Ovary (tissue), 3 donors: Measurements from ENCODE around the gene BMP3.

Experiments
- CTCF ChIP-seq, 3 donors: fragments of 450-650 bp in 2 of 3; fragments of 200-600 bp in 1 of 3; IDR thresholded peaks; one replicate each; pipeline versions ENCODE4 v1.5.1 to v1.8.0; 2016 to 2022; ENCODE audit warnings: antibody characterized with exemption in 3 of 3, mild to moderate bottlenecking in 1 of 3
- EP300 ChIP-seq: sonication (generic); formaldehyde crosslinking; IDR thresholded peaks from one replicate; pipeline ENCODE4 v1.6.1; 2017; ENCODE audit warnings: antibody characterized with exemption
- POLR2A ChIP-seq: fragments of 450-650 bp; IDR thresholded peaks from one replicate; pipeline ENCODE4 v1.6.1; 2017; ENCODE audit warnings: antibody characterized with exemption, mild to moderate bottlenecking, moderate library complexity
- donor health status: DM: no; HTN: no; CAD: no.

DNA sequence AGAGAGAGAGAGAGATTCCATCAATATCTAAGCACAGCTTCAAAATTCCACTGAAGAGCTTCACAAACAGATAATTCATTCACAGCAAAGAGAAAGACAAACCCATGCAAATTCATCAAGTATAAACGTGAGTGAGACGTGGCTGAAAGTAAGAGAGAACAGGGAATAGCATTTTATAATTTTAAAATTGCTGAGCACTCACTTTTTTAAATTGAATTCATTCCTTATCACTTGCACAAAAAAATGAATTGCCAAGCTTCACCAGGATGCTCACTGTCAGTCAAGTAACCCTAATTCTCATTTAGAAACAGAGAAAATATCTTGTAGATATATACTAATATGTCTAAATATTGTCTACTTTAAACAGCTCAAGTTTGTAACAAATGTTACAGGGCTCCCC lies 40.5 kb downstream of the BMP3 start:
- TF ChIP-seq CTCF (IDR thresholded peaks at IDR 0.05), result no peak
- TF ChIP-seq EP300, result no peak
- TF ChIP-seq POLR2A, result no peak
